Measurements from ENCODE around the gene TSEN15. TPM values are rescaled to one million over a fixed set of nuclear protein-coding genes. Genes with fewer than 3 reads are reported as not detected.

TSEN15 gene
- total RNA-seq, 1 donor from 2014 or later = 22.4 TPM

- DNase-seq (ENCODE audit: low spot score, unreplicated experiment) = no peak
- Mint-ChIP-seq H3K9me3 (ENCODE audit: low read depth) (peaks cover 8% of the 10 kb centered on the region), H3K4me1 (ENCODE audit: low read depth) (no peaks in the 10 kb centered on the region)
Observed at GRCh38 chr1:184012187-184012586, 39.3 kb upstream of the TSEN15 start.

GRCh38 chr1:184014271-184014670 is 37.3 kb upstream of the TSEN15 start:
- H3K9me3 Mint-ChIP-seq (ENCODE audit: low read depth) = peaks cover 8% of the 10 kb centered on the region
- H3K27me3 Mint-ChIP-seq = peaks cover 10% of the 10 kb centered on the region
- H3K27ac Mint-ChIP-seq = no peak overlapping the region
- DNase-seq (ENCODE audit: low spot score, unreplicated experiment) = no peak
- no peaks in the 10 kb centered on the region for H3K4me1 Mint-ChIP-seq (ENCODE audit: low read depth)
- no peak overlapping the region for H3K4me3 Mint-ChIP-seq (ENCODE audit: low read depth)
- no peak for TF ChIP-seq CTCF (IDR thresholded peaks at IDR 0.05; ENCODE audit: unreplicated experiment)
- H3K36me3 Mint-ChIP-seq (ENCODE audit: insufficient read depth) = no peaks in the 10 kb centered on the region

More at GRCh38 chr1:184012187-184012586, 39.3 kb upstream of the TSEN15 start:
- Mint-ChIP-seq H3K27me3 (peaks cover 10% of the 10 kb centered on the region), H3K4me3 (ENCODE audit: low read depth) (no peak overlapping the region), H3K36me3 (ENCODE audit: insufficient read depth) (no peaks in the 10 kb centered on the region), H3K27ac (no peak overlapping the region)
- no peak for TF ChIP-seq CTCF (IDR thresholded peaks at IDR 0.05; ENCODE audit: unreplicated experiment)

- Mint-ChIP-seq H3K4me1 (ENCODE audit: low read depth) (no peaks in the 10 kb centered on the region), H3K4me3 (ENCODE audit: low read depth) (no peak overlapping the region), H3K27ac (no peak overlapping the region), H3K27me3 (peaks cover 17% of the 10 kb centered on the region), H3K9me3 (ENCODE audit: low read depth) (peaks cover 7% of the 10 kb centered on the region), H3K36me3 (ENCODE audit: insufficient read depth) (no peaks in the 10 kb centered on the region)
- TF ChIP-seq CTCF (IDR thresholded peaks at IDR 0.05; ENCODE audit: unreplicated experiment) = no peak
- no peak for DNase-seq (ENCODE audit: low spot score, unreplicated experiment)
Observed at GRCh38 chr1:184016169-184016568, 35.4 kb upstream of the TSEN15 start.

- Mint-ChIP-seq H3K27ac (no peak overlapping the region), H3K9me3 (ENCODE audit: low read depth) (peaks cover 4% of the 10 kb centered on the region), H3K4me3 (ENCODE audit: low read depth) (no peak overlapping the region), H3K27me3 (peaks cover 17% of the 10 kb centered on the region), H3K36me3 (ENCODE audit: insufficient read depth) (no peaks in the 10 kb centered on the region), H3K4me1 (ENCODE audit: low read depth) (peaks cover 7% of the 10 kb centered on the region)
- TF ChIP-seq CTCF (IDR thresholded peaks at IDR 0.05; ENCODE audit: unreplicated experiment) = no peak
- DNase-seq (ENCODE audit: low spot score, unreplicated experiment) = no peak
Observed at GRCh38 chr1:184017306-184017705, 34.2 kb upstream of the TSEN15 start.

- peaks cover 7% of the 10 kb centered on the region for H3K4me1 Mint-ChIP-seq (ENCODE audit: low read depth)
- no peaks in the 10 kb centered on the region for H3K36me3 Mint-ChIP-seq (ENCODE audit: insufficient read depth)
- H3K4me3 Mint-ChIP-seq (ENCODE audit: low read depth) = no peak overlapping the region
- no peak overlapping the region for H3K27ac Mint-ChIP-seq
- no peaks in the 10 kb centered on the region for H3K9me3 Mint-ChIP-seq (ENCODE audit: low read depth)
- peaks cover 17% of the 10 kb centered on the region for H3K27me3 Mint-ChIP-seq
- no peak for TF ChIP-seq CTCF (IDR thresholded peaks at IDR 0.05; ENCODE audit: unreplicated experiment)
- DNase-seq (ENCODE audit: low spot score, unreplicated experiment) = no peak
Observed at GRCh38 chr1:184018622-184019021, 32.9 kb upstream of the TSEN15 start.

Measured in progenitor cell of endocrine pancreas (in vitro differentiated cells).